Prostate gland (tissue), 2 donors: Measurements from ENCODE around the gene TANC1. TPM values are rescaled to one million over a fixed set of nuclear protein-coding genes. Genes with fewer than 3 reads are reported as not detected.

ENCODE experiments used
- DNase-seq: peaks from one replicate; pipeline ENCODE4 v3.0.0-alpha.2; 2019; ENCODE audit warnings: low spot score
- H3K27ac ChIP-seq, 2 donors: fragments of 200-600 bp; sonication (generic); 2 replicates each; pipeline ENCODE4 v1.5.1; 2017 to 2019
- H3K27me3 ChIP-seq: fragments of 200-600 bp; sonication (generic); replicated peaks from 2 replicates; pipeline ENCODE4 v1.5.1; 2019; ENCODE audit not compliant: insufficient read depth
- H3K36me3 ChIP-seq, 2 donors: fragments of 200-600 bp; sonication (generic); 1 replicate in 1 of 2; 2 replicates in 1 of 2; pipeline versions ENCODE4 v1.5.1 to v1.8.1; 2017 to 2019
- H3K4me1 ChIP-seq: fragments of 200-600 bp; sonication (generic); replicated peaks from 2 replicates; pipeline ENCODE4 v1.5.1; 2019
- H3K4me3 ChIP-seq, 2 donors: fragments of 200-600 bp; sonication (generic); 2 replicates each; pipeline ENCODE4 v1.5.1; 2017 to 2019
- H3K9me3 ChIP-seq: fragments of 200-600 bp; sonication (generic); 2 replicates; pipeline ENCODE4 v1.5.1; 2017
- POLR2A ChIP-seq: fragments of 450-650 bp; IDR thresholded peaks from one replicate; pipeline ENCODE4 v1.6.1; 2016; ENCODE audit warnings: antibody characterized with exemption, mild to moderate bottlenecking
- POLR2AphosphoS5 ChIP-seq: sonication (generic); formaldehyde crosslinking; IDR thresholded peaks from one replicate; pipeline ENCODE4 v1.6.1; 2017; ENCODE audit warnings: antibody characterized with exemption
- WGBS: methylation state at CpG from one replicate; pipeline ENCODE4 v1.1.5; 2018; 5-methylcytosine and 5-hydroxymethylcytosine counted together
- intact Hi-C: fragments of 100-400 bp; cut with DNase I; formaldehyde crosslinking; loops from one replicate; pipeline ENCODE4 v1.14.2; 2022
- total RNA-seq, 2 donors: library from RNA; depleted of rRNA; stranded (reverse); fragments of >200 nt; gene quantifications; one replicate each; pipeline ENCODE4 v1.1.0, GENCODE V29; 2016
- TF ChIP-seq, protein P1 (sequence below), 4 experiments: fragments of 200-600 bp in 2 of 4; fragments of 450-650 bp in 2 of 4; sonication (generic) in 2 of 4; IDR thresholded peaks; 1 replicate in 3 of 4; 2 replicates in 1 of 4; pipeline ENCODE4 v1.5.1; 2016 to 2019; ENCODE audit warnings: antibody characterized with exemption in 4 of 4, mild to moderate bottlenecking in 2 of 4, moderate library complexity in 2 of 4

The TANC1 gene
- total RNA-seq, 2 donors from 2014 or later = 33.5 to 39.7 TPM

DNA sequence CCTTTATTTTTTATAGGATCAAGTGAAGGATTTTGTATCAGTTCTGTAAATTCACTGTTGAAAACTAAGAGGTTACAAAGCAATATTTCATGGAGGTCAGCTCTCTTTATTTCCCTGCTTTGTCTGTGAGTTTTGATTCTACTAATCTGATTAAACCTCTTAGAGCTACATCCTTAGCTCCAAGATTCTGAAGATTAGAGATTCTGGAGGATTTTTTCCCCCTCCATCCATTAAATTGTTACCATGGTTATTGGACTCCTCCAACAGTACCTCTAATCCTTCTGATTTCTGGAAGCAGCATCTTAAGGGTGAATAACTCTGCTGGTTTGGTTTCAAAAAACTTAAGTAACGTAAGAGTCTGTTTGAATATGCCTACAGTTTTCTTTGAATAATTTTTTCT lies 110.0 kb downstream of the TANC1 start:
- TF ChIP-seq POLR2A = no peak
- TF ChIP-seq, protein P1, sequence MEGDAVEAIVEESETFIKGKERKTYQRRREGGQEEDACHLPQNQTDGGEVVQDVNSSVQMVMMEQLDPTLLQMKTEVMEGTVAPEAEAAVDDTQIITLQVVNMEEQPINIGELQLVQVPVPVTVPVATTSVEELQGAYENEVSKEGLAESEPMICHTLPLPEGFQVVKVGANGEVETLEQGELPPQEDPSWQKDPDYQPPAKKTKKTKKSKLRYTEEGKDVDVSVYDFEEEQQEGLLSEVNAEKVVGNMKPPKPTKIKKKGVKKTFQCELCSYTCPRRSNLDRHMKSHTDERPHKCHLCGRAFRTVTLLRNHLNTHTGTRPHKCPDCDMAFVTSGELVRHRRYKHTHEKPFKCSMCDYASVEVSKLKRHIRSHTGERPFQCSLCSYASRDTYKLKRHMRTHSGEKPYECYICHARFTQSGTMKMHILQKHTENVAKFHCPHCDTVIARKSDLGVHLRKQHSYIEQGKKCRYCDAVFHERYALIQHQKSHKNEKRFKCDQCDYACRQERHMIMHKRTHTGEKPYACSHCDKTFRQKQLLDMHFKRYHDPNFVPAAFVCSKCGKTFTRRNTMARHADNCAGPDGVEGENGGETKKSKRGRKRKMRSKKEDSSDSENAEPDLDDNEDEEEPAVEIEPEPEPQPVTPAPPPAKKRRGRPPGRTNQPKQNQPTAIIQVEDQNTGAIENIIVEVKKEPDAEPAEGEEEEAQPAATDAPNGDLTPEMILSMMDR (IDR thresholded peaks at IDR 0.05) = no peak
- TF ChIP-seq POLR2AphosphoS5 = no peak
- no peak for DNase-seq
- Histone ChIP-seq H3K27ac (no peak overlapping the region), H3K36me3 (no peaks in the 10 kb centered on the region), H3K4me1 (no peaks in the 10 kb centered on the region), H3K27me3 (no peaks in the 10 kb centered on the region), H3K9me3 (no peaks in the 10 kb centered on the region), H3K4me3 (no peak overlapping the region)
- 94% methylated on average over 1 of the region's 1 CpG for WGBS
- intact Hi-C loops = no loop called here

DNA sequence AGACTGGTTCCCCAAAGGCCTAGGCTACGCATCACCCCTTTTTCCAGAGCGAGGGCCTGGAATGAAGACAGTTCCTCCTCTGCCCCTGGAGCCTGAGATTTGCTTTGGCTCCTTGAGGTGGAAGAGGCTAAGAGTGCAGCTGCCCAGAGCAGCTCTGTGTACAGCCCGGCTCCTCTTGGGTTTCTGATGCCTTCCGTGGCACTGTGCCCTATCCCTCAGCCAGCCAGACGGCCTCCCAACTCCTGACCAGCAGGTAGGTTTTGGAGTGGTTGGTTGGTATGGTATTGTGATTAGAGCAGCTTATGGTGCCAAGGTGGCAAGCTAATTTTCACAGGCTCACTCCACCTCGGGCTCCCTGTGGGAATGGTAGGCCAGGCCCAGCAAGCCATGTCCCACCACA lies 112.2 kb downstream of the TANC1 start:
- Histone ChIP-seq H3K27ac (no peak overlapping the region), H3K4me3 (no peak overlapping the region), H3K4me1 (no peaks in the 10 kb centered on the region), H3K9me3 (no peaks in the 10 kb centered on the region), H3K36me3 (no peaks in the 10 kb centered on the region), H3K27me3 (no peaks in the 10 kb centered on the region)
- WGBS = 91% methylated on average over 6 of the region's 6 CpGs
- TF ChIP-seq POLR2A (no peak), POLR2AphosphoS5 (no peak)
- TF ChIP-seq, protein P1 (IDR thresholded peaks at IDR 0.05) = no peak
- no peak for DNase-seq
- intact Hi-C loops = no loop called here

DNA sequence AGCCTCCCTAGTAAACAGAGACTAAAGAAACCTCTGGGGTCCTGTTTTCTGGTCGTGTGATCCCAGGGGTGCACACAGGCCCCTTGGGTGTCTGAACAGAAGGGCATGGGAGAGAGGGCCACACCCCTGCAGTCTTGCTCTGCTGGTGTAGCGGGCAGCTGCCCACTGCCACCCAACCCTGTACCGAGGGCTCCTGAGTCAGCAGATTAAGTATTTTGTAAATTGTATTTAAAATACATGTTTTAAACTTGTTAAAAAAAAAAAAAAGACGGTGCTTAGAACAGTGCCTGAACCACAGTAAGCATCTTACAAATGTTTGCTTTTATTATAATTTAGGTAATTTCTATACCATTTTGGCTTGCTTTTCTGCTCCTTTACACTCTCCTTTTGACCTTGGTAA lies 113.7 kb downstream of the TANC1 start:
- no peaks in the 10 kb centered on the region for H3K9me3 ChIP-seq
- no peak for DNase-seq
- TF ChIP-seq, protein P1 (IDR thresholded peaks at IDR 0.05) = no peak
- TF ChIP-seq POLR2AphosphoS5 (no peak), POLR2A (no peak)
- intact Hi-C loops = no loop called here
- H3K27me3 ChIP-seq = no peaks in the 10 kb centered on the region
- H3K27ac ChIP-seq = no peak overlapping the region
- no peaks in the 10 kb centered on the region for H3K36me3 ChIP-seq
- H3K4me1 ChIP-seq = no peaks in the 10 kb centered on the region
- 85% methylated on average over 4 of the region's 4 CpGs for WGBS
- H3K4me3 ChIP-seq = no peak overlapping the region

DNA sequence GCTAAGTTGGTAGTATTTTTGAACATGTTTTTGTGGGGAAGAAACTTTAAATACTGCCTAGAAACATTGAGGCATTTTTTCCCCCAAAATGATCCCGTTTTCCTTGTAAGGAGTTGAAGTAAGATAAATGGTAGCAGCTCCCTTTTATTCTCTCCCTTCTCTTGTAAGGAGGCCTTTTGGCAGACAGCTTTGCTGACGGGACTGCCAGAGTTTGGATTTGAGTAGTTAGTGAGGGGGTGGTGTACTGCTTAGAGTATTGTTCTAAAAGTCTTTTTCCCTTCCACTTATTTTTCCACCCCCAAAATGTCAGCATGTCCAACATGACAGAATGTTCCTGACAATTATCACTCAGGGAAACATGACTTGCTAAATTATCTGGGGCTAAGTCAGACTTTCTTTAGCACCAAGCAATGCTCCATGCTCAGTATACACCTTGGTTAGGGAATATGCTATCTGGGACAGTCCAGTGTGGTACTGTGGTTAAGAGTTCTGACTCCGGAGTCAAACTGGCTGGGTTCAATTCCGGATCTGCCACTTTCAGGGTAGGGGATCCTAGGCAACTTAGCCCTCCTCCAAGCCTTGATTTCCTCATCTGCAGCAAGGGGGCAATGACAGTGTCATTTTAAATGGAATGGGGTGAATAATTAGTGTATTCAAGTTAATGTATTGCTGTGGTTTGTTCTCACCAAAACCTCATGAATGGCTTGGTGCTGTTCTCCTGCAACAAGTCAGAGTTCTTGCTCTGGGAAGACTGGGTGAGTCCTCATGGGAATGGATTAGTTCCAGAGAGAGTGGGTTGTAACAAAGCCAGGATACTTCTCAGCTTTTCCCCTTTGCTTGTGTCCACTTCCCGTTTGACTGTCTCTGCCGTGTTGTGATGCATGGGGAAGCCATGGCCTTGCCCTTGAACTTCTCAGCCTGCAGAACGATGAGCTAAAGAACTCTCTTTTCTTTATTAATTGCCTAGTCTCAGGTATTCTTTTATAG lies 116.2 kb downstream of the TANC1 start:
- intact Hi-C loops = no loop called here
- no peaks in the 10 kb centered on the region for H3K27me3 ChIP-seq
- TF ChIP-seq POLR2A (no peak), POLR2AphosphoS5 (no peak)
- no peak for DNase-seq
- H3K9me3 ChIP-seq = no peaks in the 10 kb centered on the region
- H3K27ac ChIP-seq = no peak overlapping the region
- no peaks in the 10 kb centered on the region for H3K36me3 ChIP-seq
- 56% methylated on average over 7 of the region's 7 CpGs for WGBS
- H3K4me3 ChIP-seq = no peak overlapping the region
- H3K4me1 ChIP-seq = peaks cover 3% of the 10 kb centered on the region

DNA sequence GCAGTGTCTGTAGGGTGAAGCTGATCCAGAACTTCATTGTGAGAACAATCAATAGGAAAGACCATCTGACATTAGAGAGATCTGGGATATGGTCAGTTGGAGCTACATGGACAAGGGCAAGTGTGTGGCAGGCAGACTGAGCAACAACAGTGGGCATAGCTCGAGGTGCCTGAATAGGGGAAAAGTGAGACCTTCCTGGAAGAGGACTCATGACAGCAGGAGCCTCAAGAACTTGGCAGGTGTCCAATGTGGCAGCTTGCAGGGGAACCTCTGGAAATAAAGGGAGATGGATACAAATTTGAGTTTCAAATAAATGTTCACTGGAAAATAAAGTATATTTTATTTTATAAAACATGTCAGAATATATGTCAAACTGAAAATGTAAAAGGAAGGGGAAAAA lies 117.9 kb downstream of the TANC1 start:
- no peaks in the 10 kb centered on the region for H3K36me3 ChIP-seq
- intact Hi-C loops = no loop called here
- H3K27ac ChIP-seq = no peak overlapping the region
- no peak overlapping the region for H3K4me3 ChIP-seq
- TF ChIP-seq, protein P1 (IDR thresholded peaks at IDR 0.05) = no peak
- no peak for TF ChIP-seq POLR2A
- H3K4me1 ChIP-seq = peaks cover 15% of the 10 kb centered on the region
- WGBS = 24% methylated on average over 1 of the region's 1 CpG
- DNase-seq = no peak
- H3K9me3 ChIP-seq = no peaks in the 10 kb centered on the region
- no peaks in the 10 kb centered on the region for H3K27me3 ChIP-seq
